ENCODE measurements around the gene SP110. TPM values are rescaled to one million over a fixed set of nuclear protein-coding genes. Genes with fewer than 3 reads are reported as not detected.

The SP110 gene
- total RNA-seq, 6 experiments from 2014 or later, result 5.0 to 13.1 (median 11.2) TPM

GRCh38 chr2:230134496-230135129 lies 85.2 kb downstream of the SP110 start:
- ATAC-seq, result no peak
- WGBS (ENCODE audit: insufficient coverage, low coverage, low lambda C conversion rate, missing lambda C conversion rate), result 40% methylated on average over 1 of the region's 1 CpG
- TF ChIP-seq CTCF (IDR thresholded peaks at IDR 0.05), result no peak
- no peak for TF ChIP-seq POLR2A (IDR thresholded peaks at IDR 0.05)
- Histone ChIP-seq H3K27me3 (no peaks in the 10 kb centered on the region), H3K9me3 (no peaks in the 10 kb centered on the region), H3K4me1 (no peaks in the 10 kb centered on the region), H3K27ac (no peak overlapping the region), H3K36me3 (no peaks in the 10 kb centered on the region), H3K4me3 (no peak overlapping the region)
- intact Hi-C loops (cut with DNase I), result no loop called here
- no peak for DNase-seq

GRCh38 chr2:230131366-230131765 lies 88.4 kb downstream of the SP110 start:
- intact Hi-C loops (cut with DNase I), result no loop called here
- no peaks in the 10 kb centered on the region for H3K9me3 ChIP-seq
- ATAC-seq, result peak in 1 of 4 donors; percentile 12
- peak overlapping the region in 2 of 3 donors; percentile 27 to 37 for H3K27ac ChIP-seq
- H3K4me3 ChIP-seq, result no peak overlapping the region
- no peaks in the 10 kb centered on the region for H3K4me1 ChIP-seq
- no peak for DNase-seq
- 29% methylated on average over 4 of the region's 4 CpGs for WGBS (ENCODE audit: insufficient coverage, low coverage, low lambda C conversion rate, missing lambda C conversion rate)
- TF ChIP-seq POLR2A (IDR thresholded peaks at IDR 0.05) (no peak), CTCF (IDR thresholded peaks at IDR 0.05) (no peak)
- no peaks in the 10 kb centered on the region for H3K27me3 ChIP-seq
- H3K36me3 ChIP-seq, result no peaks in the 10 kb centered on the region

GRCh38 chr2:230130668-230131364 lies 89.0 kb downstream of the SP110 start:
- Histone ChIP-seq H3K4me1 (no peaks in the 10 kb centered on the region), H3K4me3 (no peak overlapping the region), H3K27ac (peak overlapping the region in 2 of 3 donors; percentile 27 to 37), H3K9me3 (no peaks in the 10 kb centered on the region), H3K27me3 (no peaks in the 10 kb centered on the region), H3K36me3 (no peaks in the 10 kb centered on the region)
- WGBS (ENCODE audit: insufficient coverage, low coverage, low lambda C conversion rate, missing lambda C conversion rate), result 51% methylated on average over 11 of the region's 11 CpGs
- intact Hi-C loops (cut with DNase I), result no loop called here
- ATAC-seq, result peak; percentile 66 to 91 (median 78)
- TF ChIP-seq POLR2A (IDR thresholded peaks at IDR 0.05) (no peak), CTCF (IDR thresholded peaks at IDR 0.05) (no peak)
- peak in 1 of 3 donors; percentile 56 for DNase-seq

- no CpG with 5 or more reads among the region's 1 CpG for WGBS (ENCODE audit: insufficient coverage, low coverage, low lambda C conversion rate, missing lambda C conversion rate)
- intact Hi-C loops (cut with DNase I), result no loop called here
- Histone ChIP-seq H3K27ac (no peak overlapping the region), H3K4me1 (no peaks in the 10 kb centered on the region), H3K4me3 (no peak overlapping the region), H3K27me3 (no peaks in the 10 kb centered on the region), H3K36me3 (no peaks in the 10 kb centered on the region), H3K9me3 (no peaks in the 10 kb centered on the region)
- no peak for TF ChIP-seq CTCF (IDR thresholded peaks at IDR 0.05)
- no peak for TF ChIP-seq POLR2A (IDR thresholded peaks at IDR 0.05)
- ATAC-seq (no peak), DNase-seq (no peak)
Measured at GRCh38 chr2:230129343-230129742, 90.4 kb downstream of the SP110 start.
